C4-2B (cell line): ENCODE results near the gene KMT5B.

ENCODE experiments used
- H3K27ac ChIP-seq: fragments of 450-650 bp; 2 replicates; pipeline ENCODE4 v1.5.1; 2017
- ZFX ChIP-seq: fragments of 450-650 bp; IDR thresholded peaks from 2 replicates; pipeline ENCODE4 v1.6.1; 2017
- TF ChIP-seq, protein P1 (sequence below): fragments of 450-650 bp; conservative IDR thresholded peaks from 2 replicates; pipeline ENCODE4 v1.5.1; 2017; ENCODE audit warnings: mild to moderate bottlenecking

KMT5B gene

DNA sequence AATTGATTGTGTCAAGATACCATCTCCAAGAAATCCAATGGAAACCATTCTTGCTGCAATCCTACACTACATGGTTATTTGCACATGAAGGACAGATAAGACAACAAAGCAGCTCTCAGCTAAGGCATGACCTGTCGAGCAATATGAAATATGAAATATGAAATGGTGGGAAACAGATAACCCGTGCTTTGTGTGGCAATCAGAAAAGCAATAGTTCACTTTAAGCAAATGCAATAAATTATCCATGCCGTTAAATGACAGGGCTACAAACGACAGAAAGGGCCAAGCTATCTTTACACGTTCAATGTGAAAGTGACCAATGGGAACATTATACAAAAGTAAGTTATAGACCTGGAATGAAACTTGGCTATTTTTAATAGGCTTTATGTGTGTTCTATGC is 35.2 kb downstream of the KMT5B start:
- TF ChIP-seq, protein P1, sequence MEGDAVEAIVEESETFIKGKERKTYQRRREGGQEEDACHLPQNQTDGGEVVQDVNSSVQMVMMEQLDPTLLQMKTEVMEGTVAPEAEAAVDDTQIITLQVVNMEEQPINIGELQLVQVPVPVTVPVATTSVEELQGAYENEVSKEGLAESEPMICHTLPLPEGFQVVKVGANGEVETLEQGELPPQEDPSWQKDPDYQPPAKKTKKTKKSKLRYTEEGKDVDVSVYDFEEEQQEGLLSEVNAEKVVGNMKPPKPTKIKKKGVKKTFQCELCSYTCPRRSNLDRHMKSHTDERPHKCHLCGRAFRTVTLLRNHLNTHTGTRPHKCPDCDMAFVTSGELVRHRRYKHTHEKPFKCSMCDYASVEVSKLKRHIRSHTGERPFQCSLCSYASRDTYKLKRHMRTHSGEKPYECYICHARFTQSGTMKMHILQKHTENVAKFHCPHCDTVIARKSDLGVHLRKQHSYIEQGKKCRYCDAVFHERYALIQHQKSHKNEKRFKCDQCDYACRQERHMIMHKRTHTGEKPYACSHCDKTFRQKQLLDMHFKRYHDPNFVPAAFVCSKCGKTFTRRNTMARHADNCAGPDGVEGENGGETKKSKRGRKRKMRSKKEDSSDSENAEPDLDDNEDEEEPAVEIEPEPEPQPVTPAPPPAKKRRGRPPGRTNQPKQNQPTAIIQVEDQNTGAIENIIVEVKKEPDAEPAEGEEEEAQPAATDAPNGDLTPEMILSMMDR, result no peak
- no peak for TF ChIP-seq ZFX
- no peak overlapping the region for H3K27ac ChIP-seq

DNA sequence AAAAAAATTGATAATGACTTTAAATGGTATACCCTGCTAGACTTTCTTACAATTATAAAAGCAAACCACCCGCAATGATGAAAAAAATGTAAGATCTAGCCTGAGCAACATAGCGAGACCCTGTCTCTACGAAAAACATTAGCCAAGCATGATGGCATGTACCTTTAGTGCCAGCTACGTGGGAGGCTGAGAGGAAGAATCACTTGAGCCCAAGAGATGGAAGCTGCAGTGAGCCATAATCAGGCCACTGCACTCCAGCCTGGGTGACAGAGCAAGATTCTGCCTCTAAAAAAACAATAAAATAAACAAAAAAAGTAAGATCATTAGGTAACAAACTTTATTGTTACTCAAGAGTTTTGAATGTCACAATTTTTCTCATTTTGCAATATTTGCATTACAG is 39.2 kb downstream of the KMT5B start:
- H3K27ac ChIP-seq, result no peak overlapping the region
- no peak for TF ChIP-seq ZFX
- TF ChIP-seq, protein P1, result no peak

DNA sequence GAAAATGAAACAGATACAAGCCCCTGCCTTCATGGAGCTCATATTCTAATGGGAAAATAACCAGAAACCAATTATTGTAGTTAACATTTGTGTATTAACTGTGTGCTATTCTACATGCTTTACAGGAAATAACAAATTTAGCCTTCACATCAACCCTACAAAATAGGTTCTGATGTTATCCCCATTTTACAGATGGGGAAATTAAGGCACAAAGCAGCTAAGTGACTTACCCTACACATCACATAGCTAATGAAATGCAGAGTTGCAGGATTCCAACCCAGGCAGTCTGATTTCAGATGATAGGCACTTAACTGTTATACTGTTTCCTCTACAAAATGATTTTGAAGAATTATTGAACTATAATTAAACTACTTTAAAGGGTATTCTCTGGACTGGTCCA is 43.7 kb downstream of the KMT5B start:
- TF ChIP-seq ZFX, result no peak
- TF ChIP-seq, protein P1, result no peak

DNA sequence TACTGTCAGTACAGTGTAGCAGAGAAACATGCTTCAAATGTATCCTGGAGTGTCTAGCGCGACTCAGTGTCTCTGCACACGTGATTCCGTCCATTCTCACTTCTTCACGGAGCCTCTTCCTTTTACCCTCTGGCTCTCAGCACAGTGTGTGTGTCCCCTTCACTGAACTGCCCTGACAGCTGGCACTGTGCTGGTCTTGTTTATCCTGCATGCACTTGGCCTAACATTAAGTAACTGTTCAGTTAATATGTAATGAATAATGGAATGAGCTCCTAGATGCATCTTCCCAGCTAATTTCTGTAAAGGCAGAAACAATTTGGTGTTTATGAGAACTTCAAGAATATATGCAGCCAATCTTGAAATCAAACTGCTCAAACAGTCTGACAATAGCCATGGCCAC is 44.4 kb downstream of the KMT5B start:
- H3K27ac ChIP-seq, result no peak overlapping the region
- TF ChIP-seq ZFX, result no peak
- TF ChIP-seq, protein P1, result no peak

More for the DNA sequence above, 43.7 kb downstream of the KMT5B start:
- no peak overlapping the region for H3K27ac ChIP-seq

DNA sequence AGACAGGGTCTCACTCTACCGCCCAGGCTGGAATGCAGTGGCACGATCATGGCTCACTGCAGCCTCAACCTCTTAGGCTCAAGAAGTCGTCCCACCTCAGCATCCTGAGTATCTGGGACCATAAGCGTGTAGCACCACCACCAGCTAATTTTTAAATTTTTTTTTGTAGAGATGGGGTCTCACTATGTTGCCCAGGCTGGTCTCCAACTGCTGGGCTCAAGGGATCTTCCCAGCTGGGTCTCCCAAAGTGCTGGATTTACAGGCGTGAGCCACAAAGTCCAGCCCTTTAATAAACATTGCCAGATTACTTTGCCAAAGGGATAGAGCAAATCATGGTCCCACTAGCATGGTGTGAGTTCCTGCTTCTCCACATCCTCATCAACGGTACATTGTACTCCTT is 45.6 kb downstream of the KMT5B start:
- TF ChIP-seq ZFX, result no peak
- TF ChIP-seq, protein P1, result no peak

DNA sequence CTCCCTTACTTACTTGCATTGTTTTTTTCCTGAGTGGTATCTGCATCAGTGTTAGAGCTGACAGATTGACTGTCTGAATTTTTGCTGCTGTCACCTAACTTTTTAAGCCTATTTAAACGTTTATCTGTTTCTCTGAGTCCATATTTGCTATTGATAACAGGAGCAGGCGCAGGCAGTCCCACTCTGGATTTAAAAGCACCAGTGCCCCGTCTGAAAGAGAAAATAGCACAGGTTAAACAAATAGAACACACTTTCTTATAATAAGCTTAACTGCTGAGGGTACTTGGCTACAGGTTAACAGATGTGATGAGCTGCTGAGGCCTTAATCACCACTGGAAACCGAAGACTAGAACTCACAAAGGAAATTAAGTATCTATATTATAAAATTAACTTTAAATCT is 46.1 kb downstream of the KMT5B start:
- TF ChIP-seq ZFX, result no peak
- TF ChIP-seq, protein P1, result no peak
- H3K27ac ChIP-seq, result no peak overlapping the region

More for the DNA sequence above, 45.6 kb downstream of the KMT5B start:
- H3K27ac ChIP-seq, result no peak overlapping the region

DNA sequence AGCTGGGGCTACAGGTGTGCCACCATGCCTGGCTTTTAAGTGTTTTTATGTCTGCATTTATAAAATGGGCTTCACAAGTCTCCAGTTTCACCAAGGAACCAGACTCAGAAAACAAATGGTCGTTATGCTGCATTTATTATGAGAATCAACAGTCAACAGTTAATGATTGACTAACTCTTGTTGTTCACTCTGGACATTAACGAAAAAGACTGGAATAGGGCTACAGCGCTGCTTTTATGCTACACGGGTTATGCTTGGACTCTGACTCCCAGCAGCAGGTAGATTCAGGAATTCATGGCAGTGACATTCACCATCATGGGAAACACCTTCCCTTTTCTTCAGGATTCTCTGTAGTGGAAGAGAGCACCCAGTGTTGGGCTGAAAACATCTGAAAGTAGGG is 47.5 kb downstream of the KMT5B start:
- H3K27ac ChIP-seq, result no peak overlapping the region
- no peak for TF ChIP-seq ZFX
- TF ChIP-seq, protein P1, result no peak
